ENCODE measurements around the gene POLR2E. TPM values are rescaled to one million over a fixed set of nuclear protein-coding genes. Genes with fewer than 3 reads are reported as not detected.
"Not testable (repeated sequence)": the region's sequence is repeated elsewhere in the genome, so short reads cannot be mapped to it uniquely, and the experiment has no call there.

Gene POLR2E
- total and polyA plus RNA-seq, 2 donors = 35.2 to 255 TPM

- 2% methylated on average over 64 of the region's 64 CpGs for WGBS
- no peaks in the 10 kb centered on the region for H3K36me3 ChIP-seq (ENCODE audit: insufficient read depth)
- peaks cover 6% of the 10 kb centered on the region for H3K4me1 ChIP-seq (ENCODE audit: insufficient read depth)
- peak overlapping the region; percentile 56 for H3K4me3 ChIP-seq (ENCODE audit: low read depth, low read length)
- DNase-seq (ENCODE audit: extremely low spot score) = no peak
- peak overlapping the region; percentile 97 for H3K27ac ChIP-seq (ENCODE audit: low read depth)
These were observed 36.8 kb upstream of the POLR2E start for GRCh38 chr19:1131718-1132551.

DNA sequence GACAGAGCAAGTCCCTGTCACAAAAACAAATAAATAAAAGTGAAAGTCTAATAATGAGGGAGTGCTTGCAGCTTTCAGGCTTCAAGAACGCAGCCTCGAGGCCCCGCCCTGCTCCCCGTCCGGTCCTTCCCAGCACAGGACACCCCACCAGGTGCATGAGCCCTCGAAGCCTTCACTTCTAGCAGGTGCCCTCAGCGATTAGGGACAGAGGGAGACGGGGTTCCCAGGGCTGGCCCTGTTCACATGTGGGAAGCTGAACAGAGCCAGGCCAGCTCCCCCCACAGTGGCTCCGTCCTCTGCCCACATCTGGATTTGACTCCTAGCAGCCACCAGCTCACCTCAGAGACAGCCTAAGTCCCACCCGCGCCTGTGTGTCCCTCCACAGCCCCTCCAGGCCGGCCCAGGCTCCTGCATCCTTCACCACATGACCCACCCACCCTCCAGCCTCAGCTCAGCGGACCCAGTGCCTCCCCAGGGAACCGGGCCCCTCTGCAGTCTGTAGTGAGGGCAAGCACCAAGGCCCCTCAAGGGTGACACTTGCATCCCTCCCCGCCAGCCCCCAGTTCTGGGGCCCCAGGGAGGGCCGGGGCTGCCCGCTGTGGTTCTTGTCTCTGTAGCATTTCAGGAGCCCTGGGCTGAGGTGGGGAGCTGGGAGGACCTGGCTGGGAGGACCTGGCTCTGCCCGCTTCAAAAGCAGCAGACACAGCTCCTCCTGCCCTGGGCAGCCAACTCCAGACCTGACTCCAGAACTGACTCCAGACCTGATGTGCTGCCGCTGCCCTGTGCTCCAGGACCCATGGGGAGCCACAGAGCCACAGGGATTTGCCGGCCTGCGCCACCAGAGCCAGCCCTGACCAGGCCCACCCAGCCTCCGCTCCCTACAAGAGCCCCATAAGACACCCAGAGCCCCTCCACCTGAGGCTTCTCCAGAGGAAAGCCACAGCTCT, 35.9 kb upstream of the POLR2E start:
- Histone ChIP-seq H3K4me1 (ENCODE audit: insufficient read depth) (peaks cover 6% of the 10 kb centered on the region), H3K36me3 (ENCODE audit: insufficient read depth) (no peaks in the 10 kb centered on the region), H3K27ac (ENCODE audit: low read depth) (peak overlapping the region; percentile 97), H3K4me3 (ENCODE audit: low read depth, low read length) (peak overlapping the region; percentile 56)
- WGBS = 60% methylated on average over 22 of the region's 22 CpGs
- no peak for DNase-seq (ENCODE audit: extremely low spot score)

DNA sequence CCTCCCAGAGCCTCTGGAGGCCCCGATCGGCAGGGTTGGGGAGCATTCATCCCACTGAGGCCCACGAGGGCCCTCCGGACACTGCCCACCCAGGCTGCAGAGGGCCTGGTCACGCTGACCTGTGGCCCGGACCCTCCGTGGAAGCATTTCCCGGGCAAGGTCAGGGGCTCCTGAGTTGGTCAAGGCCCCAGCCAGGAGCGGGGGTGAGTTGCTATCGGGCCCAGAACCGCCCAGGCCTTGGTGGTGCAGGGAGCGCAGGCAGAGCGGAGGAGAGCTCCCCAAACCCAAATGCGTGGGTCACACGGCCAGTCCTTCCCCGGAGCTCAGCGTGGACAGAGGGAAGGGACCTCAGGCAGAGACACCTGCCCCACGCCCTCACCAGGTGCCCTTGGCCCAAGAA, 34.4 kb upstream of the POLR2E start:
- DNase-seq (ENCODE audit: extremely low spot score) = no peak
- Histone ChIP-seq H3K27ac (ENCODE audit: low read depth) (no peak overlapping the region), H3K36me3 (ENCODE audit: insufficient read depth) (no peaks in the 10 kb centered on the region), H3K4me3 (ENCODE audit: low read depth, low read length) (no peak overlapping the region), H3K4me1 (ENCODE audit: insufficient read depth) (peaks cover 6% of the 10 kb centered on the region)
- 94% methylated on average over 18 of the region's 18 CpGs for WGBS

DNA sequence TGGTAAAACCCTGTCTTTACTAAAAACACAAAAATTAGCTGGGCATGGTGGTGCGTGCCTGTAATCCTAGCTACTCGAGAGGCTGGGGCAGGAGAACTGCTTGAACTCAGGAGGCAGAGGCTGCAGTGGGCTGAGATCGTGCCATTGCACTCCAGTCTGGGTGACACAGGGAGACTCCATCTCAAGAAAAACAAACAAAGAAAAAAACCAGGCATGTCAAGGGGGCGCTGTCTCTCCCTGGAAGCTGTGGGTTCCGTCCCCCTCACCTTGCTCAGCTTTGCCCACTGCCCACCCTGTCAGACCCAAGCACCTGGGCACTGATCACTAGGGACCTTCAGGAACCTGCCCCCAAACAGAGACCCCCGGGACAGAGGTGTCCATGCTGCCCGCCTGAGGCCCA, 33.9 kb upstream of the POLR2E start:
- not testable (repeated sequence) for H3K4me1 ChIP-seq (ENCODE audit: insufficient read depth); H3K4me3 ChIP-seq (ENCODE audit: low read depth, low read length); H3K36me3 ChIP-seq (ENCODE audit: insufficient read depth); DNase-seq (ENCODE audit: extremely low spot score); H3K27ac ChIP-seq (ENCODE audit: low read depth)
- 92% methylated on average over 7 of the region's 7 CpGs for WGBS

DNA sequence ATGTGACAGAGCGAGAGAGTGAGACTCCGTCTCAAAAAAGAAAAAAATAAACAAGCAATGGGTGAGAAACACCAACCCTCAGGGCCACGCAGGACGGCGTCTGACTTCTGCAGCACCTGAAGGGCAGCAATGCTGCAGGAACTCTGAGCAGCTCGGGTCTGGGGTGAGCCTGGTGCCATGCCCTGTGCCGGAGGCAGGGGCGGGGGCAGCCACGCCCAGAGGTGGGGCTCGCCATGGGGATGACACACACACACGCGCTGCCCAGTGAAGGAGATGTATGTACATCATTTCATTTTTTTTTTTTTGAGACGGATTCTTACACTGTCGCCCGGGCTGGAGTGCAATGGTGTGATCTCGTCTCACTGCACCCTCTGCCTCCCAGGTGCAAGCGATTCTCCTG, 32.9 kb upstream of the POLR2E start:
- Histone ChIP-seq H3K4me1 (ENCODE audit: insufficient read depth) (peaks cover 6% of the 10 kb centered on the region), H3K27ac (ENCODE audit: low read depth) (no peak overlapping the region), H3K36me3 (ENCODE audit: insufficient read depth) (no peaks in the 10 kb centered on the region), H3K4me3 (ENCODE audit: low read depth, low read length) (no peak overlapping the region)
- DNase-seq (ENCODE audit: extremely low spot score) = no peak
- WGBS = 96% methylated on average over 17 of the region's 17 CpGs

DNA sequence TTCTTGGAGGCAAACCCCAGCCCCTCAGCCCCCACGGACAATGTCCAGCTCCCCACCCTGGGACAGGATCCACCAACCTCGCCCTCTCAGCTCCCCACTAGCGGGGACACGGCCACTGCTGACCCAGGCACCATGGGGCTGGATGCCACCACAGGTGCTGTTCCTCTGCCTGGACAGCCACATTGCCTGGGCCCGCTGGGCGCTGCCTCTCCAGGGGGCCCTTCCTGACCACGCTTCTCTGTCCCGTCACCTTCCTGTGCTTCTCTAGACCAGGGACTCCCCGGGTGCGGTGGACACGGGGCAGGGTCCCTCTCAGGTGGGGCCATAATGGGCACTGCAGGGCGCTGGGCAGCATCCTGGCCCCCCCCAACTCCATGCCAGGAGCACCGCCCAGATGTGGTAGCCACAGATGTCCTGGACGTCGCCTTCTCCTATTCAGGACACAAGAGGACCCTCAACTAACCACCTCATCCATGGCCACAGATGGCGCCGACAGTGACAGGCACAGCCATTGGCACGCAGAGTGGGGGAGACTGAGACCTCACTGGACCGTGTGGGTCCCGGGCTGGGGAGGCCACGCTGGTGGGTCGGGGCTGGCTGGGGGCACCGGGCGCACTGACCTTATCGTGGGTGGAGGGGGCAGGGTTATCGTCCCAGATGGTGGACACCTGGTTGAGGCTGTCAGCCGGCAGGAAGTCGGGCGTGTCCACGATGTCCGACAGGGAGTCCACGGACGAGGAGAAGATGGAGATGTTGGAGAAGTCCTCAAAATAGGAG, 32.0 kb upstream of the POLR2E start:
- no peak for DNase-seq (ENCODE audit: extremely low spot score)
- WGBS = 91% methylated on average over 33 of the region's 33 CpGs
- Histone ChIP-seq H3K27ac (ENCODE audit: low read depth) (no peak overlapping the region), H3K4me1 (ENCODE audit: insufficient read depth) (peaks cover 3% of the 10 kb centered on the region), H3K4me3 (ENCODE audit: low read depth, low read length) (no peak overlapping the region), H3K36me3 (ENCODE audit: insufficient read depth) (no peaks in the 10 kb centered on the region)

- H3K4me3 ChIP-seq (ENCODE audit: low read depth, low read length) = no peak overlapping the region
- 91% methylated on average over 33 of the region's 33 CpGs for WGBS
- H3K27ac ChIP-seq (ENCODE audit: low read depth) = no peak overlapping the region
- no peak for DNase-seq (ENCODE audit: extremely low spot score)
- peaks cover 3% of the 10 kb centered on the region for H3K4me1 ChIP-seq (ENCODE audit: insufficient read depth)
- H3K36me3 ChIP-seq (ENCODE audit: insufficient read depth) = peaks cover 4% of the 10 kb centered on the region
These were observed 30.7 kb upstream of the POLR2E start for GRCh38 chr19:1125601-1126467.

DNA sequence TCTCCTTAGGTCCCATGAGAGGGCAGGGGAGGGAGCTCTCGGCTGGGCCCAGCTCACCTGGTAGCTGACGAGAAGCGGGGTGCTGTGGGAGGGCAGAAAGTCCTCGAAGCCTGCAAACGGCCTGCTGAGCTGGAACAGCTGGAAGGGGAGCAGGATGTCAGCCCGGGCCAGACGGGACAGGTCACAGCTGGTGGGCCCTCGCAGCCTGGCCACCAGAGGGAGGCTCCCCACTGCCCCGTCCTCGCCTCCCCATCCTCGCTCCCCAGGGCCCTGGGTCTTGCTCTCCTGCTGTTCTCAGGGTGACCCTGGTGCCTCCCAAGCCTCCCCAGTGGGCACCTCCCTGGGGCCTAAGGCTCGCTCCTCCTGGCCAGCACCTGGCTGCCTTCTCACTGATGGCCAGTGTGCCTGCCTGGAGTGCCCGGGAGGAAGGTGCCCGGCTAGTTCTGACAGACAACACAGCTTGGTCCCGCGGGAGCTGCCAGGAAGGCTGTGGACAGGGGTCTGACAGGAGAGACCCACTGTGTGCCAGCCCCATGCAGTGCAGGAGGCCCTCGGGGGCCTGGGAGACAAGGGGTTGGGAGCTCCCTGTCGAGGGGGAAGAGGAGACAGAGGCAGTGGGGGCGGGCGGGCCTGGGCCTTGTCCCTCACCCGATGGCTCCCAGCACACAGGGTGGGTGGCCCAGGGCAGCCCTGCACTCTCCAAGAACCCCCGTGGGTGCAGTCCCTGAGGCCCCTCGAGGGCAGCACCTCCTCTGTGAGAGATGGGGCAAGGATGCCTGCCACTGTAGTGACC, 28.9 kb upstream of the POLR2E start:
- Histone ChIP-seq H3K4me3 (ENCODE audit: low read depth, low read length) (no peak overlapping the region), H3K27ac (ENCODE audit: low read depth) (no peak overlapping the region), H3K4me1 (ENCODE audit: insufficient read depth) (no peaks in the 10 kb centered on the region), H3K36me3 (ENCODE audit: insufficient read depth) (peaks cover 4% of the 10 kb centered on the region)
- DNase-seq (ENCODE audit: extremely low spot score) = no peak
- 86% methylated on average over 23 of the region's 23 CpGs for WGBS

DNA sequence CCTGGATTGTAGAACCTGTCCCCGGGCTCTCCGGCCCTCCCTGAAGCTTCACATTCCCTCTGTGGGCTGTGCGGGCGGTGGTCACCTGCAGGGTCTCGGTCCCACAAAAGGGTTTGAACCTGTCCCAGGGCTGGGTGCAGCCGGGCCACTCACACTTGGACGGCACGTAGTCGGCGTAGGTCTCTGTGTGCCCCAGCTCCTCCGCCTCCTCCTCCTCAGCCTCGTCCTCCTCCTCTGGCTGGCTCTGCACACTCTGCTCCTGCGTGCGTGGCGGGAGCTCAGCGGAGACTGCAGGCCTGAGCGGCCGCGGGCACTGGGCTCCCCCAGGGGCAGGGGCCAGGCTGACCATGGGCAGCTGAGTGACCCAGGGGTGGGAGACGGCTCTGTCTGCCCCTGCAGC, 28.2 kb upstream of the POLR2E start:
- H3K4me3 ChIP-seq (ENCODE audit: low read depth, low read length) = no peak overlapping the region
- no peak for DNase-seq (ENCODE audit: extremely low spot score)
- H3K27ac ChIP-seq (ENCODE audit: low read depth) = no peak overlapping the region
- no peaks in the 10 kb centered on the region for H3K4me1 ChIP-seq (ENCODE audit: insufficient read depth)
- WGBS = 93% methylated on average over 20 of the region's 20 CpGs
- peaks cover 4% of the 10 kb centered on the region for H3K36me3 ChIP-seq (ENCODE audit: insufficient read depth)

DNA sequence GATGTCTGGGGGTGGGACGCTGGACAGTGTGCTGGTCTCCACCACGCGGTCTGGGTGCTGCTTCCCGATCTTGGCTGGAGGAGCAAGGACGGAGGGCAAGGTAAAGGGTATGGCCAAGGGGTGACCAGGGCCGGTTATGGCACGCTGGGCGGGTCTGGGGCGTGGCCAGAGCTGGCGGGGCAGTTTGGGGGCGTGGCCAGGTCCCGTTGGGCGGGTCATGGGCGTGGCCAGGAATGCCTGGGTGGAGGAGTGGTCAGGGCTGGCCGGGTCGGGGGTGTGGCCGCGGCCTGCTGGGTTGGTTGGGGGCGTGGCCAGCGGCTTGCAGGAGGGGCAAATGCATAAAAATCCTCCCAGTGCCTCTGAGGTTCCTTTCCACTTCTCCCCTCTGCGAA, 27.8 kb upstream of the POLR2E start:
- no peaks in the 10 kb centered on the region for H3K4me1 ChIP-seq (ENCODE audit: insufficient read depth)
- no peak overlapping the region for H3K4me3 ChIP-seq (ENCODE audit: low read depth, low read length)
- H3K36me3 ChIP-seq (ENCODE audit: insufficient read depth) = peaks cover 4% of the 10 kb centered on the region
- DNase-seq (ENCODE audit: extremely low spot score) = no peak
- no peak overlapping the region for H3K27ac ChIP-seq (ENCODE audit: low read depth)
- WGBS = 61% methylated on average over 21 of the region's 21 CpGs

DNA sequence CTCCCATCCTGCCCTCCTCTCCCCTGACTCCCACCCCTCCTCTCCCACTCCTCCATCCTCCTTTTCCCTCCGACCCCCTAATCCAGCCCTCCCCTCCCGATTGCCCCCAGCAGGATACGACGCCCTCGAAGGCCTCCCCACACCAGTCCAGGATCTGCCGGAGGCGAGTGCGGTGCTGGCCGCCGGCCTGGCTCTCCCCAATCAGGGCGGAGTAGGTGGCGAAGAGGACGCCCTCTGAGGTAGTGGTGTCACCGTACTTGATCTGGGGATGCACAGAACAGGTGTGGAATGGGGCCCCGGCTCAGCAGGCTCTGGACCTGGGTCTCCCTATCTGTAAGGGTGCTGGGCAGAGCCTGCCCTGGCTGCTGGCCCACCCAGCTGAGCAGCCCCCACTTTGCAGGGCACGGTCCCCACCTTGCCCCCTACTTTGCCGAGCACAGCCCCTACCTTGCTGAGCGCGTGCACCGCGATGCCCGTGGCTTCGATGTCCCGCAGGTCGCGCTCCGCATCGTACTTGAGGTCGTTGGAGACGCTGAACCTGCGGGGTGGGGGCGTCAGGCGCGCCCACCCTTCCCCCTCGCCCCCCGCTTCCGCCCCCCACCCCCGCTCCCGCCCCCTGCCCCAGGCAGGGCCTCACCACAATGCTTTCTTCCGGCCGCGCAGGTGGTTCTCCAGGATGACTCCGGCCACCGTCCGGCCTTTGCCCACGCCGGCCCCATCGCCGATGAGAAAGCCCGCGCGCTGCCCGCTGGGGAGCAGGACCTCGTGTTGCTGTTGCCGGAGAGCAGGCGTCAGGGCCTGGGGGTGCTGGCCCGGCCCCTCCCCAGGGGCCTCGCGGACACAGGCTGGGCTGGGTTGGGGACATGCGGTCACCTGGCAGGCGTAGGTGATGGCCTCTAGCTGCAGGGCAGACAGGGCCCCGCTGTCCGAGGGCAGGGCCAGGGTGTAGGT, 27.1 kb upstream of the POLR2E start:
- no peak overlapping the region for H3K4me3 ChIP-seq (ENCODE audit: low read depth, low read length)
- H3K4me1 ChIP-seq (ENCODE audit: insufficient read depth) = no peaks in the 10 kb centered on the region
- H3K27ac ChIP-seq (ENCODE audit: low read depth) = no peak overlapping the region
- DNase-seq (ENCODE audit: extremely low spot score) = no peak
- peaks cover 7% of the 10 kb centered on the region for H3K36me3 ChIP-seq (ENCODE audit: insufficient read depth)
- WGBS = 95% methylated on average over 63 of the region's 63 CpGs

Data from urinary bladder (tissue), 4 donors.